Purkinje cell (primary cell): ENCODE results near the gene PFKFB3. TPM values are rescaled to one million over a fixed set of nuclear protein-coding genes. Genes with fewer than 3 reads are reported as not detected.

Experiments
- polyA plus RNA-seq: library from polyadenylated mRNA; unstranded; fragments of >200 nt; fragmentation: Nextera tagmentation; gene quantifications from 2 replicates; pipeline ENCODE4 v1.2.1, GENCODE V29; 2014

The PFKFB3 gene
- polyA plus RNA-seq = 5.6 and 6.7 TPM in 2 replicates

DNA sequence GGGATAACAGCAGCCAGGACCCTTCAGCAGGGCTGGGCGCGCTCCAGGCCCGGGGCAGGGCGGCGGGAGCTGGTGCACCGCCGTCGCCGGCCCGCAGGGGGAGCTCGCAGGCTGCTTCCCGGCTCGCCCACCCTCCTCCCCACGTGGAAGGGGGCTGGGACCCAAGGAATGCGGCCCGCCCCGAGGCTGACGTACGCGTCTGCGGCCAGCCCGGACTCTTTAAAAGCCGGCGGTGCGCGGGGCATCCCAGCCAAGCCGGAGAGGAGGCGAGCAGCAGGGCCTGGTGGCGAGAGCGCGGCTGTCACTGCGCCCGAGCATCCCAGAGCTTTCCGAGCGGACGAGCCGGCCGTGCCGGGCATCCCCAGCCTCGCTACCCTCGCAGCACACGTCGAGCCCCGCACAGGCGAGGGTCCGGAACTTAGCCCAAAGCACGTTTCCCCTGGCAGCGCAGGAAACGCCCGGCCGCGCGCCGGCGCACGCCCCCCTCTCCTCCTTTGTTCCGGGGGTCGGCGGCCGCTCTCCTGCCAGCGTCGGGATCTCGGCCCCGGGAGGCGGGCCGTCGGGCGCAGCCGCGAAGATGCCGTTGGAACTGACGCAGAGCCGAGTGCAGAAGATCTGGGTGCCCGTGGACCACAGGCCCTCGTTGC, at the start of gene PFKFB3:
TSS of gene PFKFB3 (plus strand) at position 249 of the 647 bp plus-strand sequence. CDS start at position 578, 329 bp downstream.

Other genes starting within 250 kb of the PFKFB3 start
- not detected in 2 replicates for gene IL15RA, start 225.4 kb upstream of the PFKFB3 start, polyA plus RNA-seq
- not detected in 2 replicates for gene IL2RA, start 140.6 kb upstream of the PFKFB3 start, polyA plus RNA-seq
- gene RBM17, start 113.9 kb upstream of the PFKFB3 start, polyA plus RNA-seq = 15.9 and 19.0 TPM in 2 replicates